HG03469 (cell line): Measurements from ENCODE around the gene RAD54L2.
"Not testable (repeated sequence)": the region's sequence is repeated elsewhere in the genome, so short reads cannot be mapped to it uniquely, and the experiment has no call there.

Experiments used
- ATAC-seq: cut with Tn5 transposase; IDR thresholded peaks from one replicate; pipeline ENCODE4 v1.9.1; 2021; ENCODE audit warnings: mild to moderate bottlenecking, moderate library complexity, moderate number of reproducible peaks; ENCODE audit not compliant: unreplicated experiment

The RAD54L2 gene

GRCh38 chr3:51538459-51539290 lies at the start of gene RAD54L2:
Gene RAD54L2 (plus strand): TSS chr3:51538719. CDS start chr3:51590421, 51,702 bp downstream.
- peak; percentile 69 for ATAC-seq

GRCh38 chr3:51498876-51499738 lies 39.4 kb upstream of the RAD54L2 start:
- peak; percentile 54 for ATAC-seq

DNA sequence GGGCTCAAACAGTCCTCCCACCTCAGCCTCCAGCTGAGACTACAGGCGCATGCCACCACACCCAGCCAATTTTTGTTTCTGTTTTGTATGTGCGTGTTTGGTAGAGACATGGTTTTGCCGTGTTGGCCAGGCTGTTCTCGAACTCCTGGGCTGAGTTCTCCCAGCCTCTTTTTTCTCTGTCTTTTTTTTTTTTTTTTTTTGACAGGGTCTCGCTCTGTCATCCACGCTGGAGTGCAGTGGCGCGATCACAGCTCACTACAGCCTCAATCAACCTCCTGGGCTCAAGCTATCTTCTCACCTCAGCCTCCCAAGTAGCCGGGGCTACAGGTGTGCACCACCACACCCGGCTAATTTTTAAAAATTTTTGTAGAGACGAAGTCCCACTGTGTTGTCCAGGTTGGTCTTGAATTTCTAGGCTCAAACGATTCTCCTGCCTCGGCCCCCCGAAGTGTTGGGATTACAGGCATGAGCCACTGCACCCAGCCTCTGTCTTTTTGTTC lies 37.8 kb upstream of the RAD54L2 start:
- ATAC-seq = no peak

- ATAC-seq = no peak
These were observed 36.5 kb upstream of the RAD54L2 start for GRCh38 chr3:51501833-51502561.

- ATAC-seq = no peak
These were observed 36.0 kb upstream of the RAD54L2 start for GRCh38 chr3:51502562-51502910.

DNA sequence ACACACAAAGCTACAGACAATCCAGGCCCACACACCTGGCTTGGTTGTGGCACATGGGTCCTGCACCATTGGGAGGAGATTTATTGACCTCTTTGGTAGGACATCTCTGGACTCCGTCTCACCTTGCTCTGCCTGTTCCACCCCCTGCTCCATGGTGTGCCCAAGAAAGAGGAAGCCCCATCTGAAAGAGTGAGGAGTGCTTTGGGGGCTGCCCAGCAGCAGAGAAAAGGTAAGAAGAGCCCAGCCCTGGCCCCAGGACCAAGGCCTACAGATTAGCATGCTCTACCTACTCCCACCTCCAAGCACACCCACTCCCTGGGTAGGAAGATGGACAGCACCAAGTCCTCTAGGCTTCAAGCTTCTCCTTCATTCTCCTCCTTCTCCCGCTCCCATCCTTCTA lies 35.5 kb upstream of the RAD54L2 start:
- no peak for ATAC-seq

DNA sequence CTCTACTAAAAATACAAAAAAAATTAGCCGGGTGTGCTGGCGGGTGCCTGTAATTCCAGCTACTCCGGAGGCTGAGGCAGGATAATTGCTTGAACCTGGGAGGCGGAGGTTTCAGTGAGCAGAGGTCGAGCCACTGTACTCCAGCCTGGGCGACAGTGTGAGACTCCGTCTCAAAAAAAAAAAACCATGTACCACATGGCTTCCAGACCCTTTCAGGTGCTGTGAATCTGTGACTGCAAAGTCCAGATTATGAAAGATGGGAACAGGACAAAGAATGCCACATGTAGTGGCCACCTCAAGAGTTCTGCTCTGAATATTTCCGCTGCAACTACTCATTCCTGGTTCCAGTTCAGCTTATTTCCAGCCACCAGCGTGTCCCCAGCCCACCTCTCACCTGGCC lies 30.3 kb upstream of the RAD54L2 start:
- no peak for ATAC-seq

GRCh38 chr3:51510996-51511395 lies 27.5 kb upstream of the RAD54L2 start:
- ATAC-seq = no peak

- no peak for ATAC-seq
These were observed 24.3 kb upstream of the RAD54L2 start for GRCh38 chr3:51514210-51514609.

GRCh38 chr3:51519848-51520247 lies 18.7 kb upstream of the RAD54L2 start:
- ATAC-seq = no peak

- ATAC-seq = peak; percentile 56
These were observed 17.4 kb upstream of the RAD54L2 start for GRCh38 chr3:51520906-51521730.

DNA sequence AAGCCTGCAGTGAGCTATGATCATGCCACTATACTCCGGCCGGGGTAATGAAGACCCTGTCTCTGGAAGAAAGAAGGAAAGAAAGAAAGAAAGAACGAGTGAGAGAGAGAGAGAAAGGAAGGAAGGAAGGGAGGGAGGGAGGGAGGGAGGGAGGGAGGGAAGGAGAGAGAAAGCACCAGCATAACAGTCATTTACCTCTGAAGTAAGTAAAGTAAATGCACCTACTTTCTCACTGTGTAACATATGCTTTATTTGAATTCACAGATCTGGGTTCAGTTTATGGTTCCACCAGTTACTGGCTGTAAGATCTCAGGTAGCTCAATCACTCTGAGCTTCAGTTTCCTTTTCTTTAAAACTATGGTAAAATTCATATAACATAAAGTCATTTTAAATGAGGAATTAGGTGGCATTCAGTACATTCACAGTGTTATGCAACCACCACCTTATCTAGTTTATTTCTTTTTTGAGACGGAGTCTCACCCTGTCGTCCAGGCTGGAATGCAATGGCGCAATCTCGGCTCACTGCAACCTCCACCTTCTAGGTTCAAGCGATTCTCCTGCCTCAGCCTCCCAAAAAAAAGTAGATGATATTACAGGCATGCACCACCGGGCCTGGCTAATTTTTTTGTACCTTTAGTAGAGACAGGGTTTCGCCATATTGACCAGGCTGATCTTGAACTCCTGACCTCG lies 16.1 kb upstream of the RAD54L2 start:
- ATAC-seq = no peak

- not testable (repeated sequence) for ATAC-seq
These were observed 13.6 kb upstream of the RAD54L2 start for GRCh38 chr3:51524874-51525273.

DNA sequence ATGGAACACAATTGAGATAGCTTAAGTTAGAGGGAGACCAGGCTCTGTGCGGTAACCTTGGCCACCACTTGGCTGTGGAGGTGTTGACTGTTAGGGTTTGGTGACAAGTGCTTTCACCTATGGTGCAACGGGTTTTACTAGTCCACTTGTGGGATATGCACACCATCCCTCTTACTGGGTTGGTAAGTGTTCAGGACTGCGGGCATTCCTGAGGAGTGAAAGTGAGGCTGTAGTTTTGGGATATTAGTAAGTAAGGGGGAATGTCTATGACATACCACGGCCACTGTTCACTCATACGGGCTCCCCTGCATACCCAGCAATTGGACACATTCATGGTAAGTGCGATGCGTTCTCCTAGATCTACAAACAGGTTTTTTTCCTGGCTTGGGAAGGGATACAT lies 8.0 kb upstream of the RAD54L2 start:
- ATAC-seq = no peak

- ATAC-seq = no peak
These were observed 3.1 kb upstream of the RAD54L2 start for GRCh38 chr3:51535146-51536019.

DNA sequence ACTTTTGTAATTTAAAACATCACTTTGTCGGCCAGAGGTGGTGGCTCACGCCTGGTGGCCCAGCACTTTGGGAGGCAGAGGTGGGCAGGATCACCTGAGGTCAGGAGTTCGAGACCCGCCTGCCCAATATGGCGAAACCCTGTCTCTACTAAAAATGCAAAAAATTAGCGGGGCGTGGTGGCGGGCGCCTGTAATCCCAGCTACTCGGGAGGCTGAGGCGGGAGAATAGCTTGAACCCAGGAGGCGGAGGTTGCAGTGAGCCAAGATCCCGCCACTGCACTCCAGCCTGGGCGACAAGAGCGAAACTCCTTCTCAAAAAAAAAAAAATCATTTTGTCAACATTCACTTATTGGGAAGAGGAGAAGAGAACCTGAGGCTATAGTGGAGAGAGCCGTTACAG lies 888 bp upstream of the RAD54L2 start:
- not testable (repeated sequence) for ATAC-seq

GRCh38 chr3:51538115-51538458 lies 432 bp upstream of the RAD54L2 start:
- no peak for ATAC-seq

- ATAC-seq = no peak
These were observed 897 bp downstream of the RAD54L2 start for GRCh38 chr3:51539291-51539941.
